NOMO-1 treated with dmso at 0.1 percent for 144 hours (cell line): ENCODE results near the gene KCTD11.
A peak's percentile ranks its signal among the peaks of the same experiment; 100 is the strongest.
"Not testable (repeated sequence)": the region's sequence is repeated elsewhere in the genome, so short reads cannot be mapped to it uniquely, and the experiment has no call there.

Experiments used
- DNase-seq: peaks from one replicate; lab custom pipeline; 2025; ENCODE audit not compliant: unreplicated experiment; lab: John Stamatoyannopoulos, UW

KCTD11 gene

DNA sequence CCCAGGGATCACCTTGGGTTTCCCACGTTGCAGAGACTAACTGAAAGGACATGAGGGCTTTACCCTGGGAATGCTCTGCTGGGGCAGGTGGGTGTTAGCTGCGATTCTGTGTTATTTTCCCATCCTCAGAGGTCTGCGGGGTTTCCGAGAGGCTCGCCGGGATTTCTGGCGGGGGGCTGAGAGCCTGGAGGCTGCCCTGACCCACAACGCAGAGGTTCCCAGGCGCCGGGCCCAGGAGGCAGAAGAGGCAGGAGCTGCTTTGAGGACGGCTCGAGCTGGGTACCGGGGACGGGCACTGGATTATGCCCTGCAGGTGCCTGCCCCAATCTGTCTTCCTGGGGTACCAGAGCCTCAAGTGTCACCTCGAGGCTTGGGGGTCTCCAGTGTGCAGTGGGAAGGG, 8.7 kb upstream of the KCTD11 start:
- no peak for DNase-seq

DNA sequence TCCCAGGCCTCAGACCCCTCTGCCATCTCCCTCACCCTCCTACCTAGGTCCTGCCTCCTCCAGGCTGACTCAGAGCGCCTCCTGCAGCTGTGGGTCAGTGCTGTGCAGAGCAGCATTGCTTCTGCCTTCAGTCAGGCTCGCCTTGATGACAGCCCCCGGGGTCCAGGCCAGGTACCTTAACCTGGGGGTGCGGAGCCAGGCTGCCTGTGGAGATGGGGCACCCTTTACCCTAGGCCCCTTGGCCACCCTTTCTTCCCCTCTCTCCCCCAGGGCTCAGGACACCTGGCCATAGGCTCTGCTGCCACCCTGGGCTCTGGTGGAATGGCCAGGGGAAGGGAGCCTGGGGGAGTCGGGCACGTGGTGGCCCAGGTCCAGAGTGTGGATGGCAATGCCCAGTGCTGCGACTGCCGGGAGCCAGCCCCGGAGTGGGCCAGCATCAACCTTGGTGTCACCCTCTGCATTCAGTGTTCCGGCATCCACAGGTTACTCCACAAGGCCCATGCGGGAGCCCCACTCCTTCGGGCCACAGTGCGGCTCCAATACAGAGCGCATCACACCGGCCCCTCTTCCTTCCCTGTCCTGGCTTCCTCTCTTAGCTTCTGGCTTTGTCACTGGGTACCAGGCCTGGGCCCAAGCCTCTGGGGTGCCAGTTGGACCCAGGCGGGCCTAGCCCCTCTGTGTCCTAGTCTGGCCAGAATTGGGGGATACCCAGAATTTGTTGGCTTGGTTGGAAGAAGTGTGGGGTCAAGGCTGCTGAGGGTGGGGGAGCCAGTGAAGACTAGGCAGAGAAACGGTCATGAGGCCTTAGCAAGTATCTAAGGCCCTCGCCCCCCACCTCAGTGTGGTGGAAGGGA, 5.0 kb upstream of the KCTD11 start:
- no peak for DNase-seq

DNA sequence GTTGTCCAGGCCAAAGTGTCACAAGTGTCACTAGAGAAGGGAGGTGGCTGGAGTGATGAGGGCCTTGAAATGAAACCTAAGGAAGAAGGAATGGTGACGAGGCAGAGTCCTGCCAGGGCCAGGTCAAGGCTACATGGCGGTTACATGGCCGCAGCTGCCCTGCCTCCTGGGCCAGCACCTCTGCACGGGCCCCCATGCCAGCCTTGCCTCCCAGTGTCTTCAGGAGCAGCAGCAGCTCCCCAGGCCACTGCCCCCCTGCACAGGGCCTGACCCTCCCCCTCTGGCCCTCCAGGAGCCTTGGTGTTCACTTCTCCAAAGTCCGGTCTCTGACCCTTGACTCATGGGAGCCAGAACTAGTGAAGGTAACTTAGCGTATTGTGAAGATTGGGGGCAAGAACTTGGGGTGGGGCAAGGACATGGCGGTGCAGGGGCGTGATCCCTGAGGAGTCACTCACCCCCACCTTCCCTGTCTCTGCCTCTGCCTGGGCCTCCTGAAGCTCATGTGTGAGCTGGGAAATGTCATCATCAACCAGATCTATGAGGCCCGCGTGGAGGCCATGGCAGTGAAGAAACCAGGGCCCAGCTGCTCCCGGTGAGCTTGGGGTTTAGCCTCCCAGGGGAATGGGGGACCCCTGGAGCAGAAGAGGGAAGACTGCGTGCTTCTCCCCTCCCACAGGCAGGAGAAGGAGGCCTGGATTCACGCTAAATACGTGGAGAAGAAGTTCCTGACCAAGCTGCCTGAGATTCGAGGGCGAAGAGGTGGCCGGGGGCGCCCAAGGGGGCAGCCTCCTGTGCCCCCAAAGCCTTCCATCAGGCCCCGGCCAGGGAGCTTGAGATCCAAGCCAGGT, 4.1 kb upstream of the KCTD11 start:
- no peak for DNase-seq

DNA sequence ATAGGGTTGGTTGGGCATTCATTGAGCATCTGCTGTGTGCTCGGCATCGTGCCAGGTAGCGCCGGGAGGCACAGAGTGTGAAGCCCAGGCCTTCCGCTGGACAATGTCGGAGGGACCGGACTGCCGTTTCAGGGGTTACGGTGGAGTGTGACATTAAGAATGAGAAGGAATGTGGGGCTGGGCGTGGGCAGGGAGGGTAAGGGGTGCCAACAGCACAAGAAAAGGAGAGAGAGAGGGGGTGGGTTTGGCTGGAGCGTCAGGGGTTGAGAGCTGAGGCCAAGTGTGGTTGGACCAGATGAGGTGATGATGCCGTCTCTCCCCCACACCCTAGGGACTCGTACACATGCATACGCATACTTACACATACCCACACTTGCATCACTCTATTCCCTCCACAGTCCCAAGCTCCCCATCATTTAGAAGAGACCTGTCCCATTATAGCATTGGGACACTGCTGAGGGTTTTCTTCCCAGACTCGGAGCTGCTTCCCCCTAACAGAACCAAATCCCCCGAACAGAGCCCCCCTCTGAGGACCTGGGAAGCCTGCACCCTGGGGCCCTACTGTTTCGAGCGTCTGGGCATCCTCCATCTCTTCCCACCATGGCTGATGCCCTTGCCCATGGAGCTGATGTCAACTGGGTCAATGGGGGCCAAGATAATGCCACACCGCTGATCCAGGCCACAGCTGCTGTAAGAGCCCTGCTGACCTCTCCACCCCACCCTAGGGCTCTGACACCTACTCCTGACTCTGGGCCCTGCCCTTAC, 3.3 kb upstream of the KCTD11 start:
- no peak for DNase-seq

DNA sequence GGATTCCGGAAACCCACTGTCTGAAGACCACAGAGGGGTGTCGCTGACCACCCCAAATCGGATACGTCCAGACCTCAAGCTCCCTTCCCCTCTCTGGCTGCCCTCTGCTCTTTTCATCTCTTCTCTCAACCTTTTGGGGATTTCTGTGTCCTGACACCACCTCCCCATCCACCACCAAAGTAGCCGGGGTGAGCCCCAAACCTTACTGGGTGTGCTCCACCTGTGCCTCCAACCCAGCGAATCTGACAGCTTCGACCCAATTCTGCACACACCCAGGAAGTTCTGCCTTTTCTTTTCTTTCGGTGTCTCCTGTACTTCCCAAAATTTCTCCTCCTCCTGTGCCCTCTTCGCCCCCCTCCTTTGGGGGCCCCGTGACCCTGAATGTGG, 534 bp downstream of the KCTD11 start:
- DNase-seq: no peak

DNA sequence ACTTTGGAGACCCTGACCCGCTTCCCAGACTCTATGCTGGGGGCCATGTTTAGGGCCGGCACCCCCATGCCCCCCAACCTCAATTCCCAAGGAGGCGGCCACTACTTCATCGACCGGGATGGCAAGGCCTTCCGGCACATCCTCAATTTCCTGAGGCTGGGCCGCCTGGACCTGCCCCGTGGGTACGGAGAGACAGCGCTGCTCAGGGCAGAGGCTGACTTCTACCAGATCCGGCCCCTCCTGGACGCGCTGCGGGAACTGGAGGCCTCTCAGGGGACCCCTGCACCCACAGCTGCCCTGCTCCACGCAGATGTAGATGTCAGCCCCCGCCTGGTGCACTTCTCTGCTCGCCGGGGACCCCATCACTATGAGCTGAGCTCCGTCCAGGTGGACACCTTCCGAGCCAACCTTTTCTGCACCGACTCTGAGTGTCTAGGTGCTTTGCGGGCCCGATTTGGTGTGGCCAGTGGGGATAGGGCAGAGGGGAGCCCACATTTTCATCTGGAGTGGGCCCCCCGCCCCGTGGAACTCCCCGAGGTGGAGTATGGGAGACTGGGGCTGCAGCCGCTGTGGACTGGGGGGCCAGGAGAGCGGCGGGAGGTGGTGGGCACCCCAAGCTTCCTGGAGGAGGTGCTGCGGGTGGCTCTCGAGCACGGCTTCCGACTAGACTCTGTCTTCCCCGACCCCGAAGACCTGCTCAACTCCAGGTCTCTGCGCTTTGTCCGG, 1.1 kb downstream of the KCTD11 start:
- no peak for DNase-seq

DNA sequence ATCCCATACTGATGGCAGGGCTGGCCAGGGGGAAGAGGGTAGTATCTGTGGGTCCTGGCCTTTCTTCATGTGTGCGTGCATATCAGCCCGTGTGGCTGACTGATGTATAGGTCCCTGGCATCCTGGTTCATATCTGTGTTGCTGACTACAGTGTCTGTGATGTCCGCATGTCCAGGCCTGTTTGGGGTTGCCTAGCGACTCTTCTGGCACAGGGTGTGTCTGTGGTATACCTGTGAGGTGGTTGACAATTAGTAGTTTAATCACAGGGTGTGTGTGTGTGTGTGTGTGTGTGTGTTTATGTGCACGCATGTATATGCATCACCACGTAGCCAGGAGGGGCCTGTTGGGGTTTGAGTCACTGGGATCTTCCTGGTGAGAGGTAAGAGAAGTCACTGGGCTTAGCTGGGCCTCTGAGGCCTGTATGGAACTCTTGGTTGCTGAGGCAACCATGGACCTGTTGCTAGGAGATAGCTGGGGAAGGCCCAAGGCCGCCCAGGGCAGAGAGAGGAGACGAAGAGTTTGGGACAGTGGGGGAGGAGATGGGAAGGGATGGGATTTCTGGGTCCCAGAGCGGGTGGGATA, 2.4 kb downstream of the KCTD11 start:
- no peak for DNase-seq

DNA sequence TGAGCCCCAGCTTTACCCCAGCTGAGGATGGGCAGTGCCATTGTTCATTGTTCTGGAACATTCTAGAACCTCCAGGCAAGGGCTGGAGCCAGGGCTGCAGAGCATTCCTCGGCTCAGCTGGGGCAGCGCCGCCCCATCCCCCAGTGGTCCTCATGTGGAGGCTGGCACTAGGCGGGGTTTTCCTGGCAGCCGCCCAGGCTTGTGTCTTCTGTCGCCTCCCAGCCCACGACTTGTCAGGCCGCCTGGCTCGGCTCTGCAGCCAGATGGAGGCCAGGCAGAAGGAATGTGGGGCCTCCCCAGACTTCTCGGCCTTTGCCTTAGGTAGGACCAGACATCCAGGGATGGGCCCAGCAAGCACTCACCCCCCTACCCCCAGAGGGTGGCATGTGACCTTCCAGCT, 3.1 kb downstream of the KCTD11 start, which contains the start of gene TMEM95:
TMEM95 (plus strand) TSS at position 104 of the 400 bp plus-strand sequence; CDS start at position 153, 49 bp downstream.
- no peak for DNase-seq

DNA sequence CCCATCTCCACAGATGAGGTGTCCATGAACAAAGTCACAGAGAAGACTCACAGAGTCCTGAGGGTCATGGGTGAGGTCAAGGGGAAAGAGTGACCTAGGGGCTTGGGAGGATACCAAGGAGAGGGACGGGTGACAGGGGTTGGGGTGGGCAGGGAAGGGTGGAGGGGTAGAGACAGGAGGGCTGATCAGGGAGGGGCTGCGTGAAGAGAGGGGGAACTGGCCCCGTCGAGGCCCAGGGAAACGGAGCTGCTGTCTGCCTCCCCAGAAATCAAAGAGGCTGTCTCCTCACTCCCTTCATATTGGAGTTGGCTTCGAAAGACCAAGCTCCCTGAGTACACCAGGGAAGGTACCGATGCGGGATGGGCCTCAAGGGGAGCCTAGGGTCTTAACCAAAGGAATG, 3.6 kb downstream of the KCTD11 start:
- DNase-seq: no peak

DNA sequence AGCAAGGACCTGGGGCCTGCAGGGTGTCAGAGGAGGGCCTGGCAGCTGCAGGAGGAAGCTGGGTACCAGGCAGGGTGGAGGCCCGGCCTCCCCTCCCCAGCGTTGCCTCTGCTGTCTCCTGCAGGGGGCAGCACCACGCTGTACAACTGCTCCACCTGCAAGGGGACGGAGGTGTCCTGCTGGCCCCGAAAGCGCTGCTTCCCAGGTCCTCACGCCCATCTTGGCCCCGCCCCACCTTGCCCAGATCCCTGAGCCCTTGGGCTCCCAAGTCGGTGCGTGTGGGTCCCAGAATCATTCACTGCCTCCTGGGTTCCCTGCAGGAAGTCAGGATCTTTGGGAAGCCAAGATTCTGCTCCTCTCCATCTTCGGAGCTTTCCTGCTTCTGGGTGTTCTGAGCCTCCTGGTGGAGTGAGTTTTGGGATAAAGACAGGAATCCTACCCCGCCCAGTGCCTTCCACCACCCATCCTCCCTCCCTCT, 4.1 kb downstream of the KCTD11 start:
- DNase-seq: peak; percentile 38

DNA sequence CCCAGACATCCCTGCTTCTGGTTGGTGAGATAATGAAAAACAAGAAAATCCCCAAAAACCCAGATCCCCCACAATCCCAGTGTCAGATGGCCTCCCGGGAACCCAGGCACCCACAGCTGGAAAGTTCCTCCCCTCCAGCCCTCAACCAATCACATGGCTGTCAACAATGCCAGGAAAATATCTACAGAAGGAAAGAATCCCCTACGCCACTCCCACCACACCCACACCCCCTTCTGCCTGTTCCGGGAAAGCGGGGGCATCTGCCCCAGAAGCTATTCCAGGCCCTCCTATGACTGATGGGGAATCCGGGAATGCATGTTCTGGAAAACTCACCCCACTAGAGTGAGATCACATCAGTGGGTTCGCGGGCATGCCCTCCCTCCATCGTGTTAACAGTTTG, 4.8 kb downstream of the KCTD11 start:
- no peak for DNase-seq

DNA sequence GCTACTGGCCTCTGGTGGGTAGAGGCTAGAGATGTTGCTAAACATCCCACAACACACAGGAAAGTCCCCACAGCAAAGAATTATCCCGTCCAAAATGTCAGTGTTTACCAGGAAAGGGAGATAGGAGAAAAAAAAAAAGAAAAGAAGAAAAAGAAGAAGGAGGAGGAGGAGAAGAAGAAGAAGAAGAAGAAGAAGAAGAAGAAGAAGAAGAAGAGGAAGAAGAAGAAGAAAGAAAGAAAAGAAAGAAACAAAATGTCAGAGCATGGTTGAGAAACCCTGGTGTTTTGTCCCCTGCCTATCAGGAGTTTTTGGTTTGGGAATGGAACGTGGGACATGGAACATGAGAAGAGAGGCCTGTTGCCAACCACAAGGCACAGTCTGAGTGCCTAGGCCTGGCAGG, 5.4 kb downstream of the KCTD11 start:
- DNase-seq: no peak

DNA sequence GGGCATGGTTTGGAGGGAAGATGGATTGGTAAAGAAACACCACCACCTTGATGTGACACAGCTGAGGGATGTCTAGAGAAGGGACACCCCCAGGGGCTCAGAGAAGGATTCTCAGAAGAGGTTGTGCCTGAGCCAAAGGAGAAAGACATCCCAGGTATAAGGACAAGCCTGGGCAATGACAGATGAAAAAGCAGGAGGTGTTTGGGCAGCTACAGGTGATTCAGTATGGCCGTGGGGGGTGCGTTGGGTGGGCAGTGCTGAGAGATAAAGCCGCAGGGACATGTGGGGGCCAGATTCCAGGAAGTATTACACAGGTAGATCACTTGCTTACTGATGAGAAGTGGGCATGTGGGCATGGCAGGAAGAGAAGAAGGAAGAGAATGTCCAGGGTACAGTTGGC, 9.9 kb downstream of the KCTD11 start:
- DNase-seq: no peak

DNA sequence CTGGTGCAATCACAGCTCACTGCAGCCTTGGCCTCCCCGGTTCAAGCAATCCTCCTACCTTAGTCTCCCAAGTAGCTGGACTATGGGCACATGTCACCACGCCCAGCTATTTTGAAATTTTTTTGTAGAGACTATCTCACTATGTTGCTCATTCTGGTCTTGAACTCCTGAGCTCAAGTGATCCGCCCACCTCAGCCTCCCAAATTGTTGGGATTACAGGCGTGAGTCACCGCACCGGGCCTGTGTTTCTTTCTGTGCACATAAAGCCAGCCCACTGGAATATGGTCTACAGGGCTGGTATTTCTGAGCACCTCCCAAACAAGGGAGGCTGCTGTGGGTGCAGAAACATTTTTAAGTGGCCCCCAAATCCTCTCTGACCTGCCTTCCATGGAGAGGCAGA, 11.3 kb downstream of the KCTD11 start:
- no peak for DNase-seq

DNA sequence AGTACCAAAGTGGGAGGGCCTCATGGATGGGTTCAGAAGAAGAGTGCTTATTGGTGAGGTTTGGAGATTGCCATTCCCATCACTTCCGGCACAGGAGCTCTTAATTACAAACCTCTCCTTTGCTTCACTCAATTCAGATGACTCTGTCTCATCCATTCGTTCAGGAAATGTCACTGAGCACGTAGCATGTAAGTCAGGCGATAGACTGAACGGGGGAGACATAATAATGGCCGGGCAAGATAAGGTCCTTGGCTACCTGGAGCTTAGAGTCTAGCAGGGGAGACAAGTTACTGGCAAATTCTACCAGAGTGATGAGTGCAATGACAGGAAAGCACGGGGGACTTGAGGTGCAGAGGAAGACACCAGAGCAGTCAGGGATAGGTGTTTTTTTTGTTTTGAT, 14.0 kb downstream of the KCTD11 start:
- not testable (repeated sequence) for DNase-seq

DNA sequence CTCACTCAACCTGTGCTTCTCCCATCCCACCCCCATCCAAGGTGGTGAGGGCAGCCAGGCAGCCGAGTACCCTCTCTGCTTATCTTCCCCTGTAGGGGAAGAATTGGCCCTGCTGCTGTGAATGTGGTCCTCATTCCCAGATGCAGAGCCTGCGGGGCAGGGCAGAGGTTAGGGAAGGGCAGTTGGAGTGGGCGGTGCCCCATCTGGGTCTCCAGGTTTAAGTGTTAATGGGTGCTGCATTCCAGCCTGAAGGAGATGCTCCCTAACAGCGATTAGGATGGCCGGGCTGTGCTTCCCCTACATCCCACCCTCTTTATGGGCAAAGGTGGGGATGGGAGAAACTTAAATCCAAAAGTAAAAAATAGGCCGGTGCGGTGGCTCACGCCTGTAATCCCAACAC, 15.1 kb downstream of the KCTD11 start:
- no peak for DNase-seq

DNA sequence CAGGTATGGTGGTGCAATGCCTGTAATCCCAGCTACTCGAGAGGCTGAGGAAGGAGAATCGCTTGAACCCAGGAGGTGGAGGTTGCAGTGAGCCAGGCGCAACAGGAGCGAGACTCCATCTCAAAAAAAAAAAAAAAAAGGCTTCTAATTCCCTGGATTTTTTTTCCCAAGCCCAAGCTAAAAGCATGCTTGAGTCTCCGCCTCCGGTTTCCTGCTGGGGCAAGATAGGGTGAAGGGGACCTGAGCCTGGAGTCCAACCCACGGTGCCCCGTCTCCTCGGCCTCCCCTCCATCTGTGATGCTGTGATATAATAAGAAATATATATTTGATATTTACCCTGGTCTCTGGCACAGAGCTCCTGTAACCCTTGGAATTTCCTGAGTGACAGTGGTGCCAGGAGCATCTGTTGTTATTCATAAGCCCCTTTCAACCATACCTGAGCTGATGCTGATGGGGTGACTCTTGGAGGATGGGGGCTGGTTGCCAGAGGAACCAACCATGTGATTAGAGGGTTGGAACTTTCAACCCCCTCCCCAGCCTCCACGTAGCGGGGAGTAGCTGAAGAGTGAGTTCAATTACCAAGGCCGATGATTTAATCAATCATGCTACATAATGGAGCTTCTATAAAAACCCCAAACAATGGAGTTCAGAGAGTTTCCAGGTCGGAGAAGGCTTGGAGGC, 16.1 kb downstream of the KCTD11 start:
- no peak for DNase-seq

DNA sequence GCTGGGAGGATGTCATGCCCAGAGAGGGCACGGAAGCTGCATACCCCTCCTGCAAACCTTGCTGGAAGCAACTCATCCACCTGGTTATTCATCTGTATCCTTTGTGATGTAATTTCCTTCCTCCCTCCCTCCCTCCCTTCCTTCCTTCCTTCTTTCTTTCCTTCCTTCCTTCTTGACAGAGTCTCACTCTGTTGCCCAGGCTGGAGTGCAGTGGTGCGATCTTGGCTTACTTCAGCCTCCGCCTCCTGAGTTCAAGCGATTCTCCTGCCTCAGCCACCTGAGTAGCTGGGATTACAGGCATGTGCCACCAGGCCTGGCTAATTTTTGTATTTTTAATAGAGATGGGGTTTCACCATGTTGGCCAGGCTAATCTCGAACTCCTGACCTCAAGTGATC, 16.6 kb downstream of the KCTD11 start:
- DNase-seq: not testable (repeated sequence)

DNA sequence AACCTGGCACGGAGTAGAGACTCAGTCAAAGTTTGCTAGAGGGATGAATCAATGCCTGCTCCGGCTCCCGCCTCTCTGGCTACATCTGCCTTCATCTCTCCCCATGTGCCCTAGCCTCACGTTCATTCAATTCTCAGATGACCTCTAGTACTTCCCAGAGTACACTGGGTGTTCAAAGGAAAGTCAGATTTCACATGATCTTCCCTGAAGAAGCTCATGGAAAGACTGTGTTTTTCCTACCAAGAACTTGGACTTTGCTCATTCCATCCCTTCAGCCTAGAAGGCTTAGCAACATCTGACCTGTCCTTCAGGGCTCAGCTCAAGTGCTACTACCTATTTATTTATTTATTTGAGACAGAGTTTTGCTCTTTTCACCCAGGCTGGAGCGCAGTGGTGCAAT, 17.9 kb downstream of the KCTD11 start:
- no peak for DNase-seq

DNA sequence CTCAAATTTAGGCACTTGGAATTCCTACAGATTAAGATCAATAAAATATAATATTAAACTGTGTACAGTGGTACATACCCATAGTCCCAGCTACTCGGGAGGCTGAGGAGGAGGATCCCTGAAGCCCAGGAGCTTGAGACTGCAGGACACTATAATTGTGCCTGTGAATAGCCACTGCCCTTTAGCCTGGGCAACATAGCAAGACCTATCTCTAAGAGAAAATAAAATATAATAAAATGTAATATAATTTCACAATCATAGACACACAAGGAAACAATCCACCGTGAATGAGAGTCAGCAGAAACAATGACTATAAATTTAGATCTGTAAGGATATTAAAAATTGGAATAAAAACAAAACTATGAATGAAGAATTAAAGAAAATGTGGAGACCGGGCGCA, 18.9 kb downstream of the KCTD11 start:
- no peak for DNase-seq
